Stomach (tissue), 9 donors: Measurements from ENCODE around the gene MB21D2. TPM values are rescaled to one million over a fixed set of nuclear protein-coding genes. Genes with fewer than 3 reads are reported as not detected.

Source experiments
- DNase-seq, 2 donors: peaks; one replicate each; pipeline versions ENCODE4 v3.0.0 to v3.0.0-alpha.2; 2013 to 2019
- H3K27ac ChIP-seq, 5 donors: fragments of 200-600 bp in 4 of 5; sonication (generic) in 4 of 5; one replicate each; pipeline ENCODE4 v1.5.1; 2013 to 2019; ENCODE audit warnings: mild to moderate bottlenecking in 1 of 5, moderate library complexity in 1 of 5
- H3K27me3 ChIP-seq, 3 donors: fragments of 200-600 bp; sonication (generic); one replicate each; pipeline ENCODE4 v1.5.1; 2017 to 2019; ENCODE audit warnings: mixed run types in 1 of 3
- H3K36me3 ChIP-seq, 4 donors: fragments of 200-600 bp; sonication (generic); 1 replicate in 3 of 4; 2 replicates in 1 of 4; pipeline ENCODE4 v1.5.1; 2016 to 2019
- H3K4me1 ChIP-seq, 4 donors: fragments of 200-600 bp; sonication (generic); one replicate each; pipeline ENCODE4 v1.5.1; 2016 to 2019
- H3K4me3 ChIP-seq, 4 donors: fragments of 200-600 bp; sonication (generic) in 3 of 4; one replicate each; pipeline ENCODE4 v1.5.1; 2016 to 2019; ENCODE audit warnings: mild to moderate bottlenecking in 1 of 4
- H3K9me3 ChIP-seq, 4 donors: fragments of 200-600 bp; sonication (generic); one replicate each; pipeline ENCODE4 v1.5.1; 2016 to 2019
- EP300 ChIP-seq: sonication (generic); formaldehyde crosslinking; IDR thresholded peaks from one replicate; pipeline ENCODE4 v1.6.1; 2017; ENCODE audit warnings: antibody characterized with exemption
- POLR2A ChIP-seq, 4 donors: fragments of 450-650 bp; IDR thresholded peaks; one replicate each; pipeline ENCODE4 v1.6.1; 2016; ENCODE audit warnings: antibody characterized with exemption in 4 of 4, control low read depth in 2 of 4, mild to moderate bottlenecking in 1 of 4, moderate library complexity in 1 of 4
- POLR2AphosphoS5 ChIP-seq, 3 donors: sonication (generic); formaldehyde crosslinking; IDR thresholded peaks; one replicate each; pipeline ENCODE4 v1.6.1; 2016; ENCODE audit warnings: antibody characterized with exemption in 3 of 3
- WGBS, 5 donors: extraction: QIAGEN DNeasy Blood & Tissue Kit in 3 of 5; methylation state at CpG; one replicate each; pipeline versions ENCODE4 v1.1.5 to v1.1.7; 2013 to 2018; 5-methylcytosine and 5-hydroxymethylcytosine counted together
- intact Hi-C: fragments of 100-400 bp; cut with DNase I; formaldehyde crosslinking; loops from one replicate; pipeline ENCODE4 v1.15.1; 2023; ENCODE audit warnings: low total_unique reads
- polyA plus RNA-seq, 3 donors: library from polyadenylated mRNA; stranded (reverse); fragments of 200-250 nt; gene quantifications; one replicate each; pipeline ENCODE4 v1.2.3, GENCODE V29; 2013
- total RNA-seq, 5 donors: library from RNA; depleted of rRNA; stranded (reverse); fragments of >200 nt; gene quantifications; one replicate each; pipeline versions ENCODE4 v1.1.0 to v1.2.3, GENCODE V29; 2014 to 2016
- TF ChIP-seq, protein P1 (sequence below), 7 experiments: fragments of 450-650 bp in 4 of 7; fragments of 200-600 bp in 3 of 7; sonication (generic) in 3 of 7; IDR thresholded peaks; one replicate each; pipeline ENCODE4 v1.5.1; 2016 to 2019; ENCODE audit warnings: antibody characterized with exemption in 7 of 7, control low read depth in 2 of 7, mild to moderate bottlenecking in 1 of 7
- donor health status: healthy with polysubstance abuse.
- donor health status: Bipolar disorder and iron deficiency.
- donor health status: healthy.

The MB21D2 gene
- total and polyA plus RNA-seq, 8 donors, result 0.45 to 15.1 (median 2.0) TPM

DNA sequence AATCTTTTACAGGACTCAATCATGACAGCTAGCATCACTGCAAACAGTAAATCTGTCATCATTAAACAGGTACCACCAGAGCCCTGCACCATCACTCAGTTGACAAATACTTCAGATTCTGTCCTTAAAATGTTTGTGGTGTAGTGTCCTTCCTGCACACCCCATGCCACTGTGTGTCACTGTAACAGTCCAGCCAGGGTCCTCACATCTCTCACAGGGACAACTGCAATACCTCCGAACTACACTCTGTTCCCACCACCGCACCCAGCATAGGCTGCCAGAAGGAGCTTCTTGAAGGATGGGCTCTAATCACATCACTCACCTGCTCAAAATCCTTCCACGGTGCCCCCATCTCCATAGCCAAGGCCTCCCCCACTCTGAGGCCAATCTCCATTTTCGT lies 100.2 kb downstream of the MB21D2 start:
- no peaks in the 10 kb centered on the region for H3K36me3 ChIP-seq
- 83 to 92% (median 88%) methylated on average over 4 of the region's 4 CpGs for WGBS, 5 donors
- no peak overlapping the region for H3K4me3 ChIP-seq
- no peak for DNase-seq
- H3K27ac ChIP-seq, result no peak overlapping the region
- no peaks in the 10 kb centered on the region for H3K27me3 ChIP-seq
- H3K9me3 ChIP-seq, result no peaks in the 10 kb centered on the region
- TF ChIP-seq POLR2AphosphoS5 (IDR thresholded peaks at IDR 0.05) (no peak), POLR2A (IDR thresholded peaks at IDR 0.05) (no peak), EP300 (no peak)
- TF ChIP-seq, protein P1, sequence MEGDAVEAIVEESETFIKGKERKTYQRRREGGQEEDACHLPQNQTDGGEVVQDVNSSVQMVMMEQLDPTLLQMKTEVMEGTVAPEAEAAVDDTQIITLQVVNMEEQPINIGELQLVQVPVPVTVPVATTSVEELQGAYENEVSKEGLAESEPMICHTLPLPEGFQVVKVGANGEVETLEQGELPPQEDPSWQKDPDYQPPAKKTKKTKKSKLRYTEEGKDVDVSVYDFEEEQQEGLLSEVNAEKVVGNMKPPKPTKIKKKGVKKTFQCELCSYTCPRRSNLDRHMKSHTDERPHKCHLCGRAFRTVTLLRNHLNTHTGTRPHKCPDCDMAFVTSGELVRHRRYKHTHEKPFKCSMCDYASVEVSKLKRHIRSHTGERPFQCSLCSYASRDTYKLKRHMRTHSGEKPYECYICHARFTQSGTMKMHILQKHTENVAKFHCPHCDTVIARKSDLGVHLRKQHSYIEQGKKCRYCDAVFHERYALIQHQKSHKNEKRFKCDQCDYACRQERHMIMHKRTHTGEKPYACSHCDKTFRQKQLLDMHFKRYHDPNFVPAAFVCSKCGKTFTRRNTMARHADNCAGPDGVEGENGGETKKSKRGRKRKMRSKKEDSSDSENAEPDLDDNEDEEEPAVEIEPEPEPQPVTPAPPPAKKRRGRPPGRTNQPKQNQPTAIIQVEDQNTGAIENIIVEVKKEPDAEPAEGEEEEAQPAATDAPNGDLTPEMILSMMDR (IDR thresholded peaks at IDR 0.05), result no peak
- peaks cover 0 to 28% (median 15%) of the 10 kb centered on the region in 4 donors for H3K4me1 ChIP-seq
- intact Hi-C loops, result loop anchor here (5.0 to 10.0 kb wide), 2 partner anchors 225 to 757 kb away; no protein-coding TSS in a partner anchor

DNA sequence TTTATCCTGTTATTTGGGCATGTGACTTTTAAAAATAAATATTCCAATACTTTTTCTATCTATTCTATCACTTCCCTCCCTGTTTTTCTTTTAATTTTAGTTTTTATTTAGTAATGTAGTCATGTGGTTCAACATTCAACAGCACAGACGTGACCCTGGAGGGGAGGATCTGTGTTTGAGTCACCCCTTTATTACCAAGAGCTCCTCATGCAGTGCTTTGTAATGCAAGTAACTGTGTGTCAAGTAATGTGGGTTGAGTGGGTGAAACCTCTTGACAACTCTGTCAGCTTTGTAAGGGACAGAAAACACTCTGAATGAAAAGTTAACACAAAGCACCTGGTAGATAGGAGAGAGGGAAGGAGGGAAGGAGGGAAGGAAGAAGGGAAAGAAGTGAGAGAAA lies 100.6 kb downstream of the MB21D2 start:
- 38 to 78% (median 62%) methylated on average over 1 of the region's 1 CpG for WGBS, 5 donors
- intact Hi-C loops, result loop anchor here (5.0 to 10.0 kb wide), 2 partner anchors 225 to 758 kb away; no protein-coding TSS in a partner anchor
- H3K4me1 ChIP-seq, result peaks cover 0 to 28% (median 15%) of the 10 kb centered on the region in 4 donors
- no peak for TF ChIP-seq POLR2A (IDR thresholded peaks at IDR 0.05)
- no peak for TF ChIP-seq EP300
- no peak for TF ChIP-seq POLR2AphosphoS5 (IDR thresholded peaks at IDR 0.05)
- TF ChIP-seq, protein P1 (IDR thresholded peaks at IDR 0.05), result no peak
- no peaks in the 10 kb centered on the region for H3K36me3 ChIP-seq
- DNase-seq, result no peak
- H3K27me3 ChIP-seq, result no peaks in the 10 kb centered on the region
- H3K9me3 ChIP-seq, result no peaks in the 10 kb centered on the region
- no peak overlapping the region for H3K4me3 ChIP-seq
- no peak overlapping the region for H3K27ac ChIP-seq

DNA sequence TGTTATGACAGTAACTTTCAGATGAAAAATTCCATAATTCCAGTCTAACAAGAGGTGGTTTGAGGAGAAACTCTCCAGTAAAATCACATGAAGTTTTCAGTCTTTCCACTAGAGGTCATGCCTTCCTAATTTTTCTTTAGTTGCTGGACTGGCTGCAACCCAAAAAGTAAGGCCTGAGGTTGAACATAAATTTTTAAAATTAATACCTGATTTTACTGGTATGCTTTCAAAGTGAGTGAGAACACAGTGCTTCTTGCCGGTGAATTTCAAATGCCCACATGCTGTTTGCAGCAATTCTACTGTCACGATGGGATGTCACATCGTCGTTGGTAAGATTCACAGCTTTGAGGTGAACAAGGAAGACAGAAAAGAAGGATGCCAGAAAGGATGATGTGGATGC lies 101.3 kb downstream of the MB21D2 start:
- Histone ChIP-seq H3K4me1 (peaks cover 0 to 28% (median 15%) of the 10 kb centered on the region in 4 donors), H3K4me3 (no peak overlapping the region), H3K27ac (no peak overlapping the region), H3K27me3 (no peaks in the 10 kb centered on the region), H3K36me3 (no peaks in the 10 kb centered on the region), H3K9me3 (no peaks in the 10 kb centered on the region)
- WGBS, 5 donors, result 73 to 86% (median 79%) methylated on average over 4 of the region's 4 CpGs
- no peak for TF ChIP-seq POLR2AphosphoS5 (IDR thresholded peaks at IDR 0.05)
- TF ChIP-seq, protein P1 (IDR thresholded peaks at IDR 0.05), result peak in 5 of 7 experiments; percentile 41 to 68 (median 57)
- DNase-seq, result peak in 1 of 2 donors; percentile 72
- intact Hi-C loops, result loop anchor here (5.0 to 10.0 kb wide), 2 partner anchors 226 to 758 kb away; no protein-coding TSS in a partner anchor

DNA sequence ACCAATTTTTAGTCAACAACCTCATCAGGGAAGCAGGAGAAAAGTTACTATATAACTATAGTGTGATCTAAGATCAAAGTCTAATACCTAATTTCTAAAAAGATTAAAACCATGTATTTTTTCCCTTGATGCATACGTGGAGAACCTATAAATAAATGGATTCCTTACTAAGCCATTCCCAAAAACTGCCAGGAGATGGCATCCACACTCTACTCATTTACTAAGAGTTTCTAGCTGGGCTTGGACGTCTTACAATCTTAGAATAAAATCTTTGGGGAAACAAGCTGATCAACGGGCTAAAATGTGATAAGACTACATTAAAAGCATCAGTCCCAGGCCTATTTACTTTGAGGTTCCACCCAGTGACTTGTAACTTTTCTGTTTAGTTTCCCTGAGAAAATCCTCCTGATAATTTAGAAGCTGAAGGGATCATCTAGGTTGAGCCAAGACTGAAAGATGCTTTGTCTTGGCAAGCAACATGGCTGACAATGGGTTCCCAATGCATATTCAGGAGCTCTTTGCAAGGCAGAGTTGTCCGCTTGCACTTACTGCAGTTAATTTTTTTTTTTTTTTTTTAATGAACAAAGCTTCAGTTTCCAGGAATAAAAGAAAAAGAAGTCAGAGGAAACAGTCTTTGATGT lies 104.8 kb downstream of the MB21D2 start:
- intact Hi-C loops, result loop anchor here (10.0 kb wide), 1 partner anchor 762 kb away; no protein-coding TSS in a partner anchor
- H3K4me3 ChIP-seq, result no peak overlapping the region
- no peaks in the 10 kb centered on the region for H3K36me3 ChIP-seq
- H3K4me1 ChIP-seq, result peaks cover 0 to 12% (median 2%) of the 10 kb centered on the region in 4 donors
- H3K27me3 ChIP-seq, result no peaks in the 10 kb centered on the region
- TF ChIP-seq EP300 (no peak), POLR2AphosphoS5 (IDR thresholded peaks at IDR 0.05) (no peak), POLR2A (IDR thresholded peaks at IDR 0.05) (no peak)
- TF ChIP-seq, protein P1 (IDR thresholded peaks at IDR 0.05), result peak in 5 of 7 experiments; percentile 45 to 63 (median 49)
- DNase-seq, result peak in 1 of 2 donors; percentile 81
- WGBS, 5 donors, result 12 to 16% (median 15%) methylated on average over 4 of the region's 4 CpGs
- H3K9me3 ChIP-seq, result no peaks in the 10 kb centered on the region
- H3K27ac ChIP-seq, result no peak overlapping the region
